Memory B cell (primary cell): ENCODE measurements around the gene ZCCHC14.

Experiments
- ATAC-seq: fragments of 150-1000 bp; cut with Tn5 transposase; 2 replicates; pipeline ENCODE4 v1.10.0; 2021; ENCODE audit warnings: low read depth, mild to moderate bottlenecking, moderate library complexity
- DNase-seq, 2 donors: peaks; one replicate each; pipeline ENCODE4 v3.0.0; 2022; ENCODE audit warnings: low spot score in 2 of 2
- H3K27ac Mint-ChIP-seq: one replicate; pipeline ENCODE4 v1.8.0; 2022; ENCODE audit warnings: mild to moderate bottlenecking, moderate library complexity, mixed read lengths
- H3K27me3 Mint-ChIP-seq: one replicate; pipeline ENCODE4 v1.8.0; 2022; ENCODE audit warnings: mixed read lengths
- H3K36me3 Mint-ChIP-seq: one replicate; pipeline ENCODE4 v1.8.0; 2022; ENCODE audit warnings: mild to moderate bottlenecking, mixed read lengths
- H3K4me1 Mint-ChIP-seq: one replicate; pipeline ENCODE4 v1.8.0; 2022; ENCODE audit warnings: mixed read lengths
- H3K4me3 Mint-ChIP-seq: one replicate; pipeline ENCODE4 v1.8.0; 2022; ENCODE audit warnings: mild to moderate bottlenecking, moderate library complexity, mixed read lengths
- H3K9me3 Mint-ChIP-seq: one replicate; pipeline ENCODE4 v1.8.0; 2022; ENCODE audit warnings: mixed read lengths

The ZCCHC14 gene

GRCh38 chr16:87492721-87493607, at the start of gene ZCCHC14:
Gene ZCCHC14, minus strand, starts transcription at chr16:87493024. Its CDS starts 786 bp downstream, at chr16:87492238.
- H3K27ac Mint-ChIP-seq = no peak within 1 kb of the TSS
- peak; percentile 87 to 91 for DNase-seq
- peaks cover 11% of the 10 kb centered on the region for H3K27me3 Mint-ChIP-seq
- peak; percentile 95 for ATAC-seq
- H3K36me3 Mint-ChIP-seq = peaks cover 3% of the 10 kb centered on the region
- H3K4me3 Mint-ChIP-seq = peak within 1 kb of the TSS; percentile 81
- no peaks in the 10 kb centered on the region for H3K9me3 Mint-ChIP-seq
- H3K4me1 Mint-ChIP-seq = peaks cover 25% of the 10 kb centered on the region

- ATAC-seq = no peak
- Mint-ChIP-seq H3K4me3 (no peak overlapping the region), H3K4me1 (no peaks in the 10 kb centered on the region), H3K36me3 (peaks cover 4% of the 10 kb centered on the region), H3K27ac (no peak overlapping the region), H3K9me3 (peaks cover 6% of the 10 kb centered on the region), H3K27me3 (peaks cover 27% of the 10 kb centered on the region)
- DNase-seq = no peak
Measured at GRCh38 chr16:87541872-87542234, 49.0 kb upstream of the ZCCHC14 start.

- H3K27ac Mint-ChIP-seq = no peak overlapping the region
- H3K36me3 Mint-ChIP-seq = peaks cover 4% of the 10 kb centered on the region
- H3K27me3 Mint-ChIP-seq = peaks cover 27% of the 10 kb centered on the region
- ATAC-seq (no peak), DNase-seq (no peak)
- no peak overlapping the region for H3K4me3 Mint-ChIP-seq
- H3K4me1 Mint-ChIP-seq = no peaks in the 10 kb centered on the region
- H3K9me3 Mint-ChIP-seq = peaks cover 7% of the 10 kb centered on the region
Measured at GRCh38 chr16:87541147-87541871, 48.5 kb upstream of the ZCCHC14 start.

DNA sequence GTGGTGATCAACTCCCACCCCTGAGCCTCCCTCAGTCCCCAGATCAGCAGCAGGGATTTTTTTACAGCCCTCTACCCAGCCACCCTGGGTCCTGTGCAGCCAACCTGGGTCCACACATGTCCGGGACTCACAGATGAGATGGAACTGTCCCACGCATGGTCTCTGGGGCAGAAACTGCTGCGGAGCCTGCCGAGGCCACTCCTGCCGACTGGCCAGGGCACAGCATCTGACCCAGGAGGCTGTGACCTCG, 48.0 kb upstream of the ZCCHC14 start:
- H3K27ac Mint-ChIP-seq = no peak overlapping the region
- DNase-seq (no peak), ATAC-seq (no peak)

DNA sequence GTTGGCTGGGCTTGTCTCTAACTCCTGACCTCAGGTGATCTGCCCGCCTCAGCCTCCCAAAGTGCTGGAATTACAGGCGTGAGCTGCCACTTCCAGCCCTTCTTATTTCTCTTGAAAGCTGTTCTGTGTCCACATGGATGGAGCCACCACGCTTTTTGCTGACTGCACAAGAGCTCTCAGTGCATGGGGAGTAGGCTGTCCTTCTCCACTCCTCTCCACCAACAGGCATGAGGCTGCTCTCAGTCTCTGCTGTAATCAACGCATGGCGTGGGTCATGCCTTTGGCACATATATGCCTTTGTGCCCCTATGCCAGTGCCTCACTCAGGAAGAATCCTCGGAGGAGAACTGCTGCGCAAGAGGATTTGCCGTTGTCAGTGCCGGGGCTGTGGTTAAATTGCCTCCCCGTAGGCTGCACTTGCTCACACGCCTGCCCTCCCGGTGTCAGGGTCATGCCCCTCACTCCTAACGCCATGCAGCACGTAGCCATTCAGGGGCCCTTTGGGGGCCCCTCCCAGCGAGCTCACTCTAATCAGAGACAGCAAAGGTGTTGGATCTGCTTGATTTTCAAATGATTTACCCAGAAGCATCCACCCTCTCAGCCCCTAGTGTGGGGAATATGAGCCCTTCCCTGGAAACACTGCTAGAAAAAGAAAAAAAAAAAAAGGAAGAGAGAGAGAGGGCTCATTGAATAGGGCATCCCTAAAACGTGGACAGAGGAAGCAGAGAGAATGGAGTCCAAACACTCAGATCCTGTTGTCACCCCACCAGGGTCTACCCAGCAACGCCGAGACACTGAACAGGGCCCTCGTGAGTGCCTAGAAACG, 47.5 kb upstream of the ZCCHC14 start:
- Mint-ChIP-seq H3K4me3 (no peak overlapping the region), H3K9me3 (peaks cover 9% of the 10 kb centered on the region), H3K27me3 (peaks cover 29% of the 10 kb centered on the region), H3K27ac (no peak overlapping the region), H3K4me1 (no peaks in the 10 kb centered on the region), H3K36me3 (peaks cover 4% of the 10 kb centered on the region)
- DNase-seq (no peak), ATAC-seq (no peak)

More for the DNA sequence above, 48.0 kb upstream of the ZCCHC14 start:
- H3K27me3 Mint-ChIP-seq = peaks cover 28% of the 10 kb centered on the region
- peaks cover 8% of the 10 kb centered on the region for H3K9me3 Mint-ChIP-seq
- H3K4me3 Mint-ChIP-seq = no peak overlapping the region
- H3K4me1 Mint-ChIP-seq = no peaks in the 10 kb centered on the region
- H3K36me3 Mint-ChIP-seq = peaks cover 4% of the 10 kb centered on the region

DNA sequence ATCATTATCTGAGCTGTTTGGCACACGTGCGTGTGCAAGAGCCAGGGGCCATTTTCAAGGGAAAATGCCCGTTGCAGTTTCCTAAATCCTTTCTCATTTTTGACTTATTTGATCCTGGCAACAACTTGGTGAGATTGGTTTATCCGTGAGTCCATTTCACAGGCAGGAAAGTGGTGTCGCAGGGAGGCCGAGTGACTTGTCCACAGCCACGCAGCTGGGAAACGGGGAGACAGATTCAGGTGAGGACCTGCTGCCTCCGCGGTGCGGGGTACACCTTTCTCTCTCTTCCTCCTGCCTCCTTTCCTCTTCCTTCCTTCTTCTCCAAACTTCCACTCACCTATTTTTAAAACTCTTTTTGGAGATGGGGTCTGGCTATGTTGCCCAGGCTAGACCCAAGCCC, 46.3 kb upstream of the ZCCHC14 start:
- peaks cover 25% of the 10 kb centered on the region for H3K27me3 Mint-ChIP-seq
- H3K4me3 Mint-ChIP-seq = no peak overlapping the region
- H3K36me3 Mint-ChIP-seq = peaks cover 4% of the 10 kb centered on the region
- DNase-seq = no peak
- peaks cover 11% of the 10 kb centered on the region for H3K9me3 Mint-ChIP-seq
- ATAC-seq = no peak
- H3K27ac Mint-ChIP-seq = no peak overlapping the region
- no peaks in the 10 kb centered on the region for H3K4me1 Mint-ChIP-seq

- no peak for DNase-seq
- peaks cover 4% of the 10 kb centered on the region for H3K36me3 Mint-ChIP-seq
- no peak for ATAC-seq
- H3K27ac Mint-ChIP-seq = no peak overlapping the region
- H3K27me3 Mint-ChIP-seq = peaks cover 21% of the 10 kb centered on the region
- no peak overlapping the region for H3K4me3 Mint-ChIP-seq
- H3K9me3 Mint-ChIP-seq = peaks cover 11% of the 10 kb centered on the region
- no peaks in the 10 kb centered on the region for H3K4me1 Mint-ChIP-seq
Measured at GRCh38 chr16:87538594-87538993, 45.8 kb upstream of the ZCCHC14 start.

GRCh38 chr16:87538160-87538559, 45.3 kb upstream of the ZCCHC14 start:
- H3K27me3 Mint-ChIP-seq = peaks cover 21% of the 10 kb centered on the region

GRCh38 chr16:87536795-87537142, 43.9 kb upstream of the ZCCHC14 start:
- peaks cover 11% of the 10 kb centered on the region for H3K9me3 Mint-ChIP-seq
- H3K27ac Mint-ChIP-seq = no peak overlapping the region
- ATAC-seq (no peak), DNase-seq (no peak)
- no peak overlapping the region for H3K4me3 Mint-ChIP-seq
- H3K27me3 Mint-ChIP-seq = peaks cover 21% of the 10 kb centered on the region
- peaks cover 4% of the 10 kb centered on the region for H3K36me3 Mint-ChIP-seq
- no peaks in the 10 kb centered on the region for H3K4me1 Mint-ChIP-seq

More at GRCh38 chr16:87538160-87538559, 45.3 kb upstream of the ZCCHC14 start:
- ATAC-seq (no peak), DNase-seq (no peak)
- Mint-ChIP-seq H3K9me3 (peaks cover 11% of the 10 kb centered on the region), H3K4me1 (no peaks in the 10 kb centered on the region), H3K36me3 (peaks cover 4% of the 10 kb centered on the region), H3K27ac (no peak overlapping the region), H3K4me3 (no peak overlapping the region)

DNA sequence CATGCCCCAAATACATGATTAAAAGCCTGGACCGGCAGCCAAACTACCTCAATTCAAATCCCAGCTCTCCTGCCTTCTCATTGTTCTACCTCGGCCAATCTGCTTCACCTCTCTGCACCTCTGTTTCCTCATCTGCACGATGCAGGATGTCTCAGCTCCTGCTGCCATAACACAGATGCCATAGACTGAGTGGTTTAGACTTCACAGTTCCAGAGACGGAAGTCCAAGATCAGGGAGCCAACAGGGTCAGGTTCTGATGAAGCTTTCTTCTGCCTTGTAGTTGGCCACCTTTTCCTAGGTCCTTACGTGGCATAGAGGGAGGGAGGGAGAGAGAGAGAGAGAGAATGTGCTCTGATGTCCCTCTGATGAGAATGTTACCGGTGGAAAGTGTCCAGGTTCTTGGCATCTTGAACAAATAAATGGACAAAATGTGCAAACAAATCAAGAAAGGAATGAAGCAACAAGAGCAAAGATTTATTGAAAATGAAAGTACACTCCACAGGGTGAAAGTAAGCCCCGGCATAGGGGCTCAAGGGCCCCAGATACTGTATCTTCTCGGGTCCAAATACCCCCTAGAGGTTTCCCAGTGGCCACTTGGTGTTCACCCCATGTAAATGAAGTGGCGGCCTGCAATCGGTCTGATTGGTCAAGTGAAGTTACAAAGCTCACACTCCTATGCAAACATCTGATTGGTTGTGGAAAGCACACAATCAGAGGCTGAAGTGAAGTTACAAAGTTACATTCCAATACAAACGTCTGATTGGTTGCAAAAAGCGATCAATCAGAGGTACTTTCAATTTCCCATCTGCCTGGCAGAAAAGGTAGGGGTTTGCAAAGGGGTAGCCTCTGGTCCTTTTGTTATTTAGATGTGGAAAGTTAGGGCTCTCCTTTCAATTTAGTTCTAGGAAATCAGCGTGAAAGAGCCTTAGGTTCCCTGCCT, 43.3 kb upstream of the ZCCHC14 start:
- no peak overlapping the region for H3K27ac Mint-ChIP-seq
- ATAC-seq (no peak), DNase-seq (no peak)
- H3K36me3 Mint-ChIP-seq = peaks cover 4% of the 10 kb centered on the region
- peaks cover 11% of the 10 kb centered on the region for H3K9me3 Mint-ChIP-seq
- H3K4me3 Mint-ChIP-seq = no peak overlapping the region
- H3K27me3 Mint-ChIP-seq = peaks cover 21% of the 10 kb centered on the region
- H3K4me1 Mint-ChIP-seq = no peaks in the 10 kb centered on the region

- H3K36me3 Mint-ChIP-seq = peaks cover 4% of the 10 kb centered on the region
- no peak overlapping the region for H3K27ac Mint-ChIP-seq
- peaks cover 11% of the 10 kb centered on the region for H3K9me3 Mint-ChIP-seq
- DNase-seq (no peak), ATAC-seq (no peak)
- H3K27me3 Mint-ChIP-seq = peaks cover 21% of the 10 kb centered on the region
- H3K4me3 Mint-ChIP-seq = no peak overlapping the region
- H3K4me1 Mint-ChIP-seq = no peaks in the 10 kb centered on the region
Measured at GRCh38 chr16:87535457-87535854, 42.6 kb upstream of the ZCCHC14 start.

DNA sequence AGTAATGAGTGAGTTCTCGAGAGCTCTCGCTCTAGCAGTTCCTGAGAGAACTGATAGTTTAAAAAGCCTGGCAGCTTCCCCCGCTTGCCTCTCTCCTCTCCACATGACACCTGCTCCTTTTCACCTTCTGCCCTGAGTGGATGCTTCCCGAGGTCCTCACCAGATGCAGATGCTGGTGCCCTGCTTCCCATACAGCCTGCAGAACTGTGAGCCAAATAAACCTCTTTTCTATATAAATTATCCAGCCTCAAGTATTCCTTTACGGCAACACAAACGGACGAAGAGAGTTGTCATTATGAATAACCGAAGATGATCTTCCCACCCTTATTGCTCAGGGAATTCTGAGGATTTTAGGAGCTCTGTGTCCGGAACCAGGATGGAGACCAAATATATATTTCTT, 41.9 kb upstream of the ZCCHC14 start:
- peaks cover 11% of the 10 kb centered on the region for H3K9me3 Mint-ChIP-seq
- no peak overlapping the region for H3K4me3 Mint-ChIP-seq
- H3K4me1 Mint-ChIP-seq = no peaks in the 10 kb centered on the region
- ATAC-seq (no peak), DNase-seq (no peak)
- H3K27ac Mint-ChIP-seq = no peak overlapping the region
- peaks cover 4% of the 10 kb centered on the region for H3K36me3 Mint-ChIP-seq
- H3K27me3 Mint-ChIP-seq = peaks cover 17% of the 10 kb centered on the region

GRCh38 chr16:87534030-87534653, 41.3 kb upstream of the ZCCHC14 start:
- peaks cover 14% of the 10 kb centered on the region for H3K9me3 Mint-ChIP-seq
- peaks cover 20% of the 10 kb centered on the region for H3K27me3 Mint-ChIP-seq

More at GRCh38 chr16:87534030-87534653, 41.3 kb upstream of the ZCCHC14 start:
- no peak for ATAC-seq
- H3K27ac Mint-ChIP-seq = no peak overlapping the region
- DNase-seq = no peak
- no peak overlapping the region for H3K4me3 Mint-ChIP-seq
- H3K4me1 Mint-ChIP-seq = no peaks in the 10 kb centered on the region
- H3K36me3 Mint-ChIP-seq = peaks cover 6% of the 10 kb centered on the region
